Measurements from ENCODE around the gene CES1.
"Not testable (repeated sequence)": the region's sequence is repeated elsewhere in the genome, so short reads cannot be mapped to it uniquely, and the experiment has no call there.

CES1 gene

GRCh38 chr16:55832773-55833691 lies at the start of gene CES1:
CES1 (minus strand) TSS chr16:55833096; CDS start chr16:55833055, 41 bp downstream.
- no peak for DNase-seq

DNA sequence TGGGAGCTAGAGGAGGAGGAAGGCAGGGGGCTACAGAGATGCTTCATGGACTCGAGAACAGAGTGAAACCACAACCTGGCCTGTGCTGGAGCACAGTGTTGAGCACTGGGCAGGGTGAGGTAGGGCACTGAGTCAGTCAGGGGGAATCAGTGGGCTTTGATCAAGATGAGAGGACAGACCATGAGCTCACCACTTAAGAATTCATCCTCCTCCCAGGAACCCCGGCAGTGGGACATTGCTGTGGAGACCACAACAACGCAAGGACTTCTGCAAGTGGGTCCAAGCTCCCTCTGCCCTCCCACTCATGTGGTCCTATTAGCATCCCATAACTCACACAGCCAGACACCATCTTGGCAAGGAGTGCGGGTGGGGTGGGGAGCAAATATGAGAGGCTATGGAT lies 44.0 kb upstream of the CES1 start:
- no peak for DNase-seq

GRCh38 chr16:55875273-55875672 lies 42.4 kb upstream of the CES1 start, which contains the start of gene CES5A:
CES5A (minus strand) TSS chr16:55875373; CDS start chr16:55875221, 152 bp downstream.
- no peak for DNase-seq

GRCh38 chr16:55873122-55873521 lies 40.2 kb upstream of the CES1 start:
- no peak for DNase-seq

DNA sequence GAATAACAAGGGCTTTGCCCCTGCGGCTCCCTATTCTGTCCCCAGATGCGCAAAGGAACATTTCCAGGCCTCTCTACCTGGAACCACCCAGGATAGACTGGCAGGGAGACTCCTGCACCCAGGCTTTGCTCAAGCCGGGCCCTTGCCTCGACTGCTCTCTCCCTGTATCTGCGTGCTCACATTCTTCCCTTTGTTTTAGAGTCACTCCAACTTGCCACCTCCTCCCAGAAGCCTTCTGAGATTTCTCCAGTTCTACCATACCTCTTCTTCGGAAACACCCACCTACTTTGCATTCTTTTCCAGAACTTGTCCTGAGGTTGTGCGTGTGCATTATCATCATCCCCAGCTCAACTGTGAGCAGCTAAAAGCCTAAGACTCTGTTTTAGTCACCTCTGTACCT lies 39.2 kb upstream of the CES1 start:
- DNase-seq, result no peak

GRCh38 chr16:55871411-55872038 lies 38.6 kb upstream of the CES1 start:
- no peak for DNase-seq

- DNase-seq, result no peak
Observed at GRCh38 chr16:55868980-55869379, 36.1 kb upstream of the CES1 start.

DNA sequence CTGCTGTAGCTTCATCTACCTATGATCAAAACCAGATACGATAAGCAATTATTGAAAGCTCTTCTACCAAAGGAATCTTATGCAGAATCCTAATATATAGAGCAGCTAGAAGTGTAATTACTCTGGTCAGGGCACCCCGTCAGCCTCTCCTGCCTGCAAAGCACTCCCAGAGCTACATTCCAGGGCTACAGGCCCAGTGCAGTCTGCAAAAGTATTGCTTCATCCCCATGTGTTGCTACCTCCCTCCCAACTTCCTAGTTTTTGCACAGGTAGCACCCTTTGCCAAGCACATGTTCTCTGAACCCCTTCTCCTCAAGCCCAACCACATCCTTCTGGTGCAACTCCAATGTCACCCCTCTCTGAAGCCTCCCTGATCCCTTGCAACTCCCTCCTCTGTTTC lies 35.2 kb upstream of the CES1 start:
- DNase-seq, result no peak

- DNase-seq, result no peak
Observed at GRCh38 chr16:55861288-55861687, 28.4 kb upstream of the CES1 start.

GRCh38 chr16:55857650-55858049 lies 24.8 kb upstream of the CES1 start:
- not testable (repeated sequence) for DNase-seq

- no peak for DNase-seq
Observed at GRCh38 chr16:55856950-55857349, 24.1 kb upstream of the CES1 start.

DNA sequence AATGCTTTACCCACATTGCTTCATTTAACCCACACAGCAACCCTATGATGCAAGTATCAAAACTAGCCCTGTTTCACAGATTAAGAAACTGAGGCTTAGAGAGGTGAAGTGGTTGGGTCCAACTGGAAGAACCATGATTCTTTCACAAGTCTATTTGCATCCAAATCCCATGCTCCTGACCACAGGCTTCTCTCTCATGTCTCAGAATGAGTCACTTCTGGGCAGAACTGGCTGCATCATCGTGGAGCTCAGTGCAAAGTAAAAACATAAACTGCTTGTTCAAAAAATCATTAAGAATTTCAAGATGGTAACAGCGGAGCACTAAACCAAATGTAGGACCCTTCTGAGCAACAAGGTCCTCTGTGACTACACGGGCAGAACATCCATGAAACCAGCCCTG lies 20.2 kb upstream of the CES1 start:
- no peak for DNase-seq

GRCh38 chr16:55849536-55849935 lies 16.6 kb upstream of the CES1 start:
- no peak for DNase-seq

- no peak for DNase-seq
Observed at GRCh38 chr16:55846598-55847346, 13.9 kb upstream of the CES1 start.

DNA sequence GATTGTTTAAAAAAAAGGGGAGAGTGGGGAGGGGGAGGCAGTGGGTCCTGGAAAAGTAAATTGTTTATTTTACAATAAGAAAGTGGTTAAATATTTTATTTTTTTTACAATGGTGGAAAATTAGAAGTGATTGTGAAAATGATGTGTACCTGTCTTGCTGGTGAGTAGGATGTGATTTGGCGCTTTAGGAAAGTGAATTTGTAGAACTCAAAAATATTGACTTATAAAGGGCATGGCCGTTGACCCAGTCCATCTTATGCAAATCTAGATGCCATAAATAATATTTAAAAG lies 10.2 kb upstream of the CES1 start:
- DNase-seq, result no peak

- DNase-seq, result peak; percentile 1 to 3
Observed at GRCh38 chr16:55842369-55843104, 9.6 kb upstream of the CES1 start.

- no peak for DNase-seq
Observed at GRCh38 chr16:55839115-55839514, 6.2 kb upstream of the CES1 start.

- DNase-seq, result no peak
Observed at GRCh38 chr16:55836158-55836611, 3.3 kb upstream of the CES1 start.

GRCh38 chr16:55835581-55835980 lies 2.7 kb upstream of the CES1 start:
- no peak for DNase-seq

- DNase-seq, result not testable (repeated sequence)
Observed at GRCh38 chr16:55835173-55835572, 2.3 kb upstream of the CES1 start.

DNA sequence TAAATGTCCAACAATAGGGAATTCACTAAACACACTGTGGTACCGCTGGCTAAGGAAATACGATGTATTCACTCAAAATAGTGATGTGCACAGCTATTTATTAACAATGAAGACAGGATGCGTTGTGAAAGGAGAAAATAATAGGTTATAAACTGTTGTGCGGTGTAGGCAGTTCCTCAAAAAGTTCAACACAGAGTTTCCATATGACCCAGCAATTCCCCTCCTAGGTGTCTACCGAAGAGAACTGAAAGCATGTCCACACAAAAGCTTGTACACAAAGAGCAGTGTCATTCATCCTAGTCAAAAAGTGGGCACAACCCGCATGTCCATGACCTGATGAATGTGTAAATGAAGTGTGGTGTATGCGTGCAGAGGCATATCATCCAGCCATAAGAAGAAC lies 1.2 kb upstream of the CES1 start:
- no peak for DNase-seq

- DNase-seq, result no peak
Observed at GRCh38 chr16:55832425-55832772, 497 bp downstream of the CES1 start.

Measured in SHP77 (cell line).